WTC11 (cell line): ENCODE results near the gene ZNF512B. TPM values are rescaled to one million over a fixed set of nuclear protein-coding genes. Genes with fewer than 3 reads are reported as not detected.
A peak's percentile ranks its signal among the peaks of the same experiment; 100 is the strongest.

ENCODE experiments used
- ATAC-seq: fragments of 200-7000 bp; cut with Tn5 transposase; 2 replicates; pipeline ENCODE4 v1.10.0; 2021; ENCODE audit warnings: mild to moderate bottlenecking, moderate library complexity
- CTCF ChIA-PET: fragments of 300-600 bp; sonication (Branson Sonifier 250); formaldehyde crosslinking; loops from one replicate; lab custom pipeline; 2021; ENCODE audit warnings: antibody characterized with exemption; lab: Charles Lee
- POLR2A ChIA-PET: fragments of 350-600 bp; sonication (Branson Sonifier 250); formaldehyde crosslinking; loops from one replicate; lab custom pipeline; 2021; ENCODE audit warnings: antibody characterized with exemption; lab: Charles Lee
- DNase-seq: peaks from one replicate; pipeline ENCODE4 v3.0.0; 2021; ENCODE audit warnings: low spot score
- H3K27ac Mint-ChIP-seq: 2 replicates; pipeline ENCODE4 v1.8.0; 2021; ENCODE audit warnings: mixed read lengths
- H3K27me3 Mint-ChIP-seq: 2 replicates; pipeline ENCODE4 v1.8.0; 2021; ENCODE audit warnings: low read depth, mild to moderate bottlenecking, moderate library complexity, mixed read lengths
- H3K36me3 Mint-ChIP-seq: 2 replicates; pipeline ENCODE4 v1.8.0; 2021; ENCODE audit warnings: mixed read lengths
- H3K4me1 Mint-ChIP-seq: 2 replicates; pipeline ENCODE4 v1.8.0; 2022; ENCODE audit warnings: mixed read lengths
- H3K4me3 Mint-ChIP-seq: 2 replicates; pipeline ENCODE4 v1.8.0; 2021; ENCODE audit warnings: mild to moderate bottlenecking, moderate library complexity, mixed read lengths
- H3K9me3 Mint-ChIP-seq: 2 replicates; pipeline ENCODE4 v1.8.0; 2021; ENCODE audit warnings: mixed read lengths
- GABPB1 ChIP-seq: sonication (generic); formaldehyde crosslinking; IDR thresholded peaks from 2 replicates; pipeline ENCODE4 v1.8.1; 2023; ENCODE audit warnings: mild to moderate bottlenecking, missing genetic modification reagents
- GRHL2 ChIP-seq: fragments of 250-450 bp; sonication (Bioruptor Pico); IDR thresholded peaks from 2 replicates; pipeline ENCODE4 v1.8.0; 2022; ENCODE audit warnings: mild to moderate bottlenecking, moderate library complexity; ENCODE audit not compliant: insufficient replicate concordance, severe bottlenecking
- GTF2I ChIP-seq: fragments of 250-450 bp; sonication (Bioruptor Pico); conservative IDR thresholded peaks from 2 replicates; pipeline ENCODE4 v1.4.0; 2021; ENCODE audit warnings: mild to moderate bottlenecking
- IRF2 ChIP-seq: sonication (generic); formaldehyde crosslinking; IDR thresholded peaks from 2 replicates; pipeline ENCODE4 v1.8.0; 2022; ENCODE audit warnings: low read depth, missing genetic modification reagents, borderline replicate concordance
- KAT7 ChIP-seq: sonication (generic); formaldehyde crosslinking; IDR thresholded peaks from 2 replicates; pipeline ENCODE4 v1.8.1; 2023; ENCODE audit warnings: missing genetic modification reagents, mild to moderate bottlenecking, borderline replicate concordance
- OVOL2 ChIP-seq: fragments of 250-450 bp; sonication (Bioruptor Pico); IDR thresholded peaks from 2 replicates; pipeline ENCODE4 v1.9.0; 2021; ENCODE audit warnings: mild to moderate bottlenecking, borderline replicate concordance
- ZNF396 ChIP-seq: fragments of 250-450 bp; sonication (Bioruptor Pico); IDR thresholded peaks from 2 replicates; pipeline ENCODE4 v1.8.0; 2021; ENCODE audit warnings: mild to moderate bottlenecking, moderate library complexity, borderline replicate concordance
- ZNF423 ChIP-seq: fragments of 250-450 bp; sonication (Bioruptor Pico); IDR thresholded peaks from 2 replicates; pipeline ENCODE4 v2.1.2; 2022; ENCODE audit warnings: mild to moderate bottlenecking, moderate library complexity
- ZNF671 ChIP-seq: fragments of 250-450 bp; sonication (Bioruptor Pico); IDR thresholded peaks from 2 replicates; pipeline ENCODE4 v1.8.0; 2021; ENCODE audit warnings: mild to moderate bottlenecking
- total RNA-seq: library from RNA; stranded (reverse); gene quantifications from 3 replicates; pipeline ENCODE4 v1.2.3, GENCODE V29; 2021
- TF ChIP-seq, protein P1 (sequence below): sonication (generic); formaldehyde crosslinking; IDR thresholded peaks from 2 replicates; pipeline ENCODE4 v1.8.0; 2022; ENCODE audit warnings: mild to moderate bottlenecking, missing genetic modification reagents
- TF ChIP-seq, protein P2 (sequence below): sonication (generic); formaldehyde crosslinking; IDR thresholded peaks from 2 replicates; pipeline ENCODE4 v1.8.1; 2023; ENCODE audit warnings: mild to moderate bottlenecking, missing genetic modification reagents
- TF ChIP-seq, protein P3 (sequence below): sonication (generic); formaldehyde crosslinking; IDR thresholded peaks from 2 replicates; pipeline ENCODE4 v1.8.0; 2022; ENCODE audit warnings: missing genetic modification reagents
- TF ChIP-seq, protein P4 (sequence below): sonication (generic); formaldehyde crosslinking; IDR thresholded peaks from 2 replicates; pipeline ENCODE4 v1.8.1; 2022; ENCODE audit warnings: mild to moderate bottlenecking, moderate library complexity, missing genetic modification reagents
- TF ChIP-seq, protein P5 (sequence below): sonication (generic); formaldehyde crosslinking; IDR thresholded peaks from 2 replicates; pipeline ENCODE4 v1.8.1; 2023; ENCODE audit warnings: mild to moderate bottlenecking, moderate library complexity, missing genetic modification reagents

ZNF512B gene
- total RNA-seq, 1 experiment from 2014 or later = 23.3 TPM

DNA sequence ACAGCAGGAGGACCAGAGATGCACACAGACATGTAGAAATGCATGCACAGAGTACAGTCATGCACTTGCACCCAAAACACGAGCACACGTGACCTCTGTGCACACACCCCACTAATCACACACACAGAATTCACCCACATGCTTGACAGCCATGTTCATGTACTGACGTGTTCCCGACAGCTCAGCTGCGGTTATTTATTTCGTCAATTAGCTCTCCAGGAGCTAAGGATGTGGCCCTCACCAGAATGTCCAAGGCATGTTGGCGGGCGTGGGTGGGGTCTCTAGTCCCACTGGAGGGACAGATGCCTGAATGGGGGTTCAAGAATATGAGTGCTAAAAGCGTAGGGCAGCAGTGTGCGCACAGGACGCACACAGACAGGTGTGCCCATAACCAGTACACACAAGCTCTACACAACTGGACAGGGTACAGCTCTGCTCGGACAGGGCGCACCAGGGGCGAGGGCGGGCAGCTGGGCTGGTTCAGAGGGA, 10.6 kb upstream of the ZNF512B start:
- Mint-ChIP-seq H3K36me3 (peaks cover 19% of the 10 kb centered on the region), H3K4me3 (peak overlapping the region; percentile 94), H3K27ac (peak overlapping the region; percentile 87), H3K4me1 (peaks cover 21% of the 10 kb centered on the region), H3K27me3 (peaks cover 10% of the 10 kb centered on the region), H3K9me3 (no peaks in the 10 kb centered on the region)
- DNase-seq (no peak), ATAC-seq (no peak)
- POLR2A ChIA-PET = interaction anchor here (0.6 to 1.3 kb wide), 4 partner anchors 23 to 1914 kb away, joined by 3 to 4 read pairs (median 3); partner anchors contain the start of gene UCKL1
- TF ChIP-seq, protein P1, sequence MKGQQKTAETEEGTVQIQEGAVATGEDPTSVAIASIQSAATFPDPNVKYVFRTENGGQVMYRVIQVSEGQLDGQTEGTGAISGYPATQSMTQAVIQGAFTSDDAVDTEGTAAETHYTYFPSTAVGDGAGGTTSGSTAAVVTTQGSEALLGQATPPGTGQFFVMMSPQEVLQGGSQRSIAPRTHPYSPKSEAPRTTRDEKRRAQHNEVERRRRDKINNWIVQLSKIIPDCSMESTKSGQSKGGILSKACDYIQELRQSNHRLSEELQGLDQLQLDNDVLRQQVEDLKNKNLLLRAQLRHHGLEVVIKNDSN (CRISPR knock-in tag) = no peak
- TF ChIP-seq ZNF671 = no peak
- TF ChIP-seq, protein P2, sequence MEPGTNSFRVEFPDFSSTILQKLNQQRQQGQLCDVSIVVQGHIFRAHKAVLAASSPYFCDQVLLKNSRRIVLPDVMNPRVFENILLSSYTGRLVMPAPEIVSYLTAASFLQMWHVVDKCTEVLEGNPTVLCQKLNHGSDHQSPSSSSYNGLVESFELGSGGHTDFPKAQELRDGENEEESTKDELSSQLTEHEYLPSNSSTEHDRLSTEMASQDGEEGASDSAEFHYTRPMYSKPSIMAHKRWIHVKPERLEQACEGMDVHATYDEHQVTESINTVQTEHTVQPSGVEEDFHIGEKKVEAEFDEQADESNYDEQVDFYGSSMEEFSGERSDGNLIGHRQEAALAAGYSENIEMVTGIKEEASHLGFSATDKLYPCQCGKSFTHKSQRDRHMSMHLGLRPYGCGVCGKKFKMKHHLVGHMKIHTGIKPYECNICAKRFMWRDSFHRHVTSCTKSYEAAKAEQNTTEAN = no peak
- no peak for TF ChIP-seq GRHL2 (CRISPR knock-in tag)
- no peak for TF ChIP-seq KAT7 (CRISPR knock-in tag)
- no peak for TF ChIP-seq IRF2 (CRISPR knock-in tag)
- TF ChIP-seq, protein P3, sequence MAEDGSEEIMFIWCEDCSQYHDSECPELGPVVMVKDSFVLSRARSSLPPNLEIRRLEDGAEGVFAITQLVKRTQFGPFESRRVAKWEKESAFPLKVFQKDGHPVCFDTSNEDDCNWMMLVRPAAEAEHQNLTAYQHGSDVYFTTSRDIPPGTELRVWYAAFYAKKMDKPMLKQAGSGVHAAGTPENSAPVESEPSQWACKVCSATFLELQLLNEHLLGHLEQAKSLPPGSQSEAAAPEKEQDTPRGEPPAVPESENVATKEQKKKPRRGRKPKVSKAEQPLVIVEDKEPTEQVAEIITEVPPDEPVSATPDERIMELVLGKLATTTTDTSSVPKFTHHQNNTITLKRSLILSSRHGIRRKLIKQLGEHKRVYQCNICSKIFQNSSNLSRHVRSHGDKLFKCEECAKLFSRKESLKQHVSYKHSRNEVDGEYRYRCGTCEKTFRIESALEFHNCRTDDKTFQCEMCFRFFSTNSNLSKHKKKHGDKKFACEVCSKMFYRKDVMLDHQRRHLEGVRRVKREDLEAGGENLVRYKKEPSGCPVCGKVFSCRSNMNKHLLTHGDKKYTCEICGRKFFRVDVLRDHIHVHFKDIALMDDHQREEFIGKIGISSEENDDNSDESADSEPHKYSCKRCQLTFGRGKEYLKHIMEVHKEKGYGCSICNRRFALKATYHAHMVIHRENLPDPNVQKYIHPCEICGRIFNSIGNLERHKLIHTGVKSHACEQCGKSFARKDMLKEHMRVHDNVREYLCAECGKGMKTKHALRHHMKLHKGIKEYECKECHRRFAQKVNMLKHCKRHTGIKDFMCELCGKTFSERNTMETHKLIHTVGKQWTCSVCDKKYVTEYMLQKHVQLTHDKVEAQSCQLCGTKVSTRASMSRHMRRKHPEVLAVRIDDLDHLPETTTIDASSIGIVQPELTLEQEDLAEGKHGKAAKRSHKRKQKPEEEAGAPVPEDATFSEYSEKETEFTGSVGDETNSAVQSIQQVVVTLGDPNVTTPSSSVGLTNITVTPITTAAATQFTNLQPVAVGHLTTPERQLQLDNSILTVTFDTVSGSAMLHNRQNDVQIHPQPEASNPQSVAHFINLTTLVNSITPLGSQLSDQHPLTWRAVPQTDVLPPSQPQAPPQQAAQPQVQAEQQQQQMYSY (CRISPR knock-in tag) = no peak
- TF ChIP-seq GTF2I (CRISPR knock-in tag) = no peak
- TF ChIP-seq, protein P4, sequence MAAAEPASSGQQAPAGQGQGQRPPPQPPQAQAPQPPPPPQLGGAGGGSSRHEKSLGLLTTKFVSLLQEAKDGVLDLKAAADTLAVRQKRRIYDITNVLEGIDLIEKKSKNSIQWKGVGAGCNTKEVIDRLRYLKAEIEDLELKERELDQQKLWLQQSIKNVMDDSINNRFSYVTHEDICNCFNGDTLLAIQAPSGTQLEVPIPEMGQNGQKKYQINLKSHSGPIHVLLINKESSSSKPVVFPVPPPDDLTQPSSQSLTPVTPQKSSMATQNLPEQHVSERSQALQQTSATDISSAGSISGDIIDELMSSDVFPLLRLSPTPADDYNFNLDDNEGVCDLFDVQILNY (CRISPR knock-in tag) = no peak
- no peak for TF ChIP-seq ZNF423 (CRISPR knock-in tag)
- CTCF ChIA-PET = interaction anchor here (0.6 to 3.1 kb wide), 77 partner anchors 8 to 704 kb away, joined by 3 to 51 read pairs (median 5); partner anchors contain the start of genes ARFRP1, C20orf204, DNAJC5 and HELZ2

DNA sequence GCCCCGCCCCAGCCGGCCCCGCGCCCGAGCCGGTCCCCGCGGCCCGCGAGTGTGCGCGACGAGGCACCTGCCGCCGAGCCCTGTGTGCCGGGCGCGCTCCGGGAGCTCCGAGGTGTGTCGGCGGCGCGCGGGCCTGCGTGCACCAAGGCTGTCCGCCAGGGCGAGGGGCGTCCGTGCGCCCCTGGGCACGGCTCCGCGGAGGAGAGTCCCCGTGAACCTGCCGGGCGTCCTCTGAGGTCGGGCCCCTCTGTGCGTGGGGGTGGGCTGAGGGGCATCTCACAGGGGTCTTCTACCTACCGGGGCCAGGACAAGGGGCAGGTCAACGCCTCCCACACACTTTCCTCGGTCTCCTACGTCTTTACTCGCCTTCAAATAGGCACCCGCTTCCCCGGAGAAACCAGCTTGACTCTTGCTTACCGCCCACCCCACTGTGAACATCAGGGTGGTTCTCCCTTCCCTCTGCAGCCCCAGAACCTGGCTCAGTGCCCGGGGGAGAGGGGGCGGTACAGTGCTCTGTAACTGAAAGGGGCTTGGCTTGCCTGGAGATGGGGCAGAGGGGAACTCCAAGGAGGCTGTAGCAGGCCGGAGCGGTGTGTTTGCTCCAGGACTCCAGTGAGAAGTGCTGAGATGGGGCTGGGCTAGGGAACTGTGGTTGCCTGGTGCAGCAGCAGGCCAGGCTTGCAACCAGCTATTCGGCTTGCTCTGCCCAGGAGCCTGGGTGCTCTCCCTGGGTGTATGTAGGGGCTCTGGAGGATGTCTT, 10.0 kb upstream of the ZNF512B start, which contains the start of gene SAMD10:
Gene SAMD10 (minus strand): TSS at position 86 of the 760 bp plus-strand sequence. CDS start 175 bp downstream, outside the sequence.
- POLR2A ChIA-PET = interaction anchor here (1.3 kb wide), 1 partner anchor 22 kb away, joined by 4 read pairs; no protein-coding TSS in a partner anchor

More for the DNA sequence above, 10.0 kb upstream of the ZNF512B start, which contains the start of gene SAMD10:
- H3K9me3 Mint-ChIP-seq = no peaks in the 10 kb centered on the region
- peak; percentile 22 for ATAC-seq
- CTCF ChIA-PET = interaction anchor here (0.6 to 3.1 kb wide), 48 partner anchors 8 to 483 kb away, joined by 3 to 51 read pairs (median 7); partner anchors contain the start of genes C20orf204, DNAJC5, HELZ2 and LKAAEAR1
- H3K27me3 Mint-ChIP-seq = peaks cover 10% of the 10 kb centered on the region
- peaks cover 21% of the 10 kb centered on the region for H3K4me1 Mint-ChIP-seq
- peak within 1 kb of the TSS; percentile 94 for H3K4me3 Mint-ChIP-seq
- peak; percentile 53 for DNase-seq
- H3K27ac Mint-ChIP-seq = peak within 1 kb of the TSS; percentile 87
- peaks cover 13% of the 10 kb centered on the region for H3K36me3 Mint-ChIP-seq
- TF ChIP-seq ZNF396 (CRISPR knock-in tag) (no peak), GABPB1 (CRISPR knock-in tag) (peak; percentile 15; the same call in 1 of the 2 replicates), OVOL2 (CRISPR knock-in tag) (no peak)
- TF ChIP-seq, protein P5, sequence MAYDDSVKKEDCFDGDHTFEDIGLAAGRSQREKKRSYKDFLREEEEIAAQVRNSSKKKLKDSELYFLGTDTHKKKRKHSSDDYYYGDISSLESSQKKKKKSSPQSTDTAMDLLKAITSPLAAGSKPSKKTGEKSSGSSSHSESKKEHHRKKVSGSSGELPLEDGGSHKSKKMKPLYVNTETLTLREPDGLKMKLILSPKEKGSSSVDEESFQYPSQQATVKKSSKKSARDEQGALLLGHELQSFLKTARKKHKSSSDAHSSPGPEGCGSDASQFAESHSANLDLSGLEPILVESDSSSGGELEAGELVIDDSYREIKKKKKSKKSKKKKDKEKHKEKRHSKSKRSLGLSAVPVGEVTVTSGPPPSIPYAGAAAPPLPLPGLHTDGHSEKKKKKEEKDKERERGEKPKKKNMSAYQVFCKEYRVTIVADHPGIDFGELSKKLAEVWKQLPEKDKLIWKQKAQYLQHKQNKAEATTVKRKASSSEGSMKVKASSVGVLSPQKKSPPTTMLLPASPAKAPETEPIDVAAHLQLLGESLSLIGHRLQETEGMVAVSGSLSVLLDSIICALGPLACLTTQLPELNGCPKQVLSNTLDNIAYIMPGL (CRISPR knock-in tag) = 0 out of 2 replicates have a peak, but pooled peaks have one; percentile 28
